Measurements from ENCODE around the gene KCNQ1. TPM values are rescaled to one million over a fixed set of nuclear protein-coding genes. Genes with fewer than 3 reads are reported as not detected.
"Not testable (repeated sequence)": the region's sequence is repeated elsewhere in the genome, so short reads cannot be mapped to it uniquely, and the experiment has no call there.

The KCNQ1 gene
- polyA plus RNA-seq, 1 of the 3 experiments (the other 2 are of a cell fraction) = 0.05 TPM

GRCh38 chr11:2488004-2488403 lies 43.2 kb downstream of the KCNQ1 start:
- H3K9ac ChIP-seq = no peak overlapping the region
- no peak overlapping the region for H3K27ac ChIP-seq (ENCODE audit: low read depth in 2 of 2, low read length in 1 of 2)
- H3K9me2 ChIP-seq = no peaks in the 10 kb centered on the region
- peaks cover 19% of the 10 kb centered on the region; the same call in 1 of the 2 replicates for H3K9me3 ChIP-seq
- no peak for DNase-seq
- ChIA-PET POLR2A (no interaction called here), CTCF (interaction anchor here (2.6 kb wide), 1 partner anchor 44 kb away, joined by 14 read pairs; no protein-coding TSS in a partner anchor)
- peaks cover 0 to 7% of the 10 kb centered on the region in 2 experiments; a peak in 1 of 4 replicates for H3K4me1 ChIP-seq (ENCODE audit: control insufficient read depth in 1 of 2, insufficient read depth in 2 of 2, low read depth in 1 of 2, low read length in 1 of 2)
- no peaks in the 10 kb centered on the region for H4K20me1 ChIP-seq (ENCODE audit: insufficient read depth)
- no peaks in the 10 kb centered on the region for H3K79me2 ChIP-seq (ENCODE audit: insufficient read depth)
- H3K4me2 ChIP-seq = no peak overlapping the region
- H3K27me3 ChIP-seq (ENCODE audit: insufficient read depth) = no peaks in the 10 kb centered on the region
- H2AFZ ChIP-seq (ENCODE audit: low read depth) = no peak overlapping the region
- no peak overlapping the region for H3K4me3 ChIP-seq (ENCODE audit: low read depth in 2 of 2, low read length in 1 of 2)
- H3K36me3 ChIP-seq (replicated peaks in 1 of 2; ENCODE audit: control insufficient read depth in 1 of 2, insufficient read depth in 2 of 2, low read length in 1 of 2) = no peaks in the 10 kb centered on the region
- no peaks in the 10 kb centered on the region for H3F3A ChIP-seq (replicated peaks; ENCODE audit: insufficient read depth)
- no peak for TF ChIP-seq RXRA (IDR thresholded peaks at IDR 0.05; ENCODE audit: borderline replicate concordance, low read depth)
- TF ChIP-seq USF2 (IDR thresholded peaks at IDR 0.05; ENCODE audit: borderline replicate concordance, low read depth, low read length) = no peak
- TF ChIP-seq USF1 (IDR thresholded peaks at IDR 0.05; ENCODE audit: borderline replicate concordance, low read depth) = no peak
- no peak for TF ChIP-seq TCF12 (IDR thresholded peaks at IDR 0.05)
- TF ChIP-seq IRF3 (IDR thresholded peaks at IDR 0.05; ENCODE audit: low read depth, low read length) = no peak
- TF ChIP-seq EP300 (IDR thresholded peaks at IDR 0.05; ENCODE audit: borderline replicate concordance in 1 of 2, low read depth in 1 of 2, low read length in 1 of 2) = no peak
- no peak for TF ChIP-seq SMC3 (IDR thresholded peaks at IDR 0.05; ENCODE audit: low read depth, low read length)
- no peak for TF ChIP-seq RAD21 (IDR thresholded peaks at IDR 0.05; ENCODE audit: low read length)
- TF ChIP-seq EZH2phosphoT487 (IDR thresholded peaks at IDR 0.05; ENCODE audit: borderline replicate concordance, low read depth) = no peak
- no peak for TF ChIP-seq NRF1 (IDR thresholded peaks at IDR 0.05; ENCODE audit: low read depth, low read length)
- TF ChIP-seq JUND (IDR thresholded peaks at IDR 0.05) = no peak
- TF ChIP-seq FOSL2 (IDR thresholded peaks at IDR 0.05; ENCODE audit: borderline replicate concordance, low read depth) = no peak
- TF ChIP-seq SIN3A (IDR thresholded peaks at IDR 0.05; ENCODE audit: borderline replicate concordance, low read depth, low read length) = no peak

- H4K20me1 ChIP-seq (ENCODE audit: insufficient read depth) = no peaks in the 10 kb centered on the region
- H3K4me1 ChIP-seq (ENCODE audit: control insufficient read depth in 1 of 2, insufficient read depth in 2 of 2, low read depth in 1 of 2, low read length in 1 of 2) = no peaks in the 10 kb centered on the region
- no peaks in the 10 kb centered on the region for H3K27me3 ChIP-seq (ENCODE audit: insufficient read depth)
- H3K9me3 ChIP-seq = peaks cover 19% of the 10 kb centered on the region; the same call in 1 of the 2 replicates
- no peak overlapping the region for H3K27ac ChIP-seq (ENCODE audit: low read depth in 2 of 2, low read length in 1 of 2)
- no peaks in the 10 kb centered on the region for H3K9me2 ChIP-seq
- H3K9ac ChIP-seq = no peak overlapping the region
- TF ChIP-seq GATA2 (CRISPR knock-in tag; IDR thresholded peaks at IDR 0.05) = no peak
- TF ChIP-seq EP300 (IDR thresholded peaks at IDR 0.05; ENCODE audit: borderline replicate concordance in 1 of 2, low read depth in 1 of 2, low read length in 1 of 2) = no peak
- TF ChIP-seq GABPA (IDR thresholded peaks at IDR 0.05; ENCODE audit: low read depth) = no peak
- no peak overlapping the region for H3K4me3 ChIP-seq (ENCODE audit: low read depth in 2 of 2, low read length in 1 of 2)
- no peaks in the 10 kb centered on the region for H3K79me2 ChIP-seq (ENCODE audit: insufficient read depth)
- no peak overlapping the region for H3K4me2 ChIP-seq
- ChIA-PET POLR2A (no interaction called here), CTCF (interaction anchor here (0.9 to 2.6 kb wide), 3 partner anchors 42 to 68 kb away, joined by 3 to 14 read pairs (median 4); no protein-coding TSS in a partner anchor)
- no peaks in the 10 kb centered on the region for H3F3A ChIP-seq (replicated peaks; ENCODE audit: insufficient read depth)
- H2AFZ ChIP-seq (ENCODE audit: low read depth) = no peak overlapping the region
- 7% methylated on average over 2 of the region's 2 CpGs for WGBS (ENCODE audit: low lambda C conversion rate)
- no peak for DNase-seq
- no peaks in the 10 kb centered on the region for H3K36me3 ChIP-seq (replicated peaks in 1 of 2; ENCODE audit: control insufficient read depth in 1 of 2, insufficient read depth in 2 of 2, low read length in 1 of 2)
These were observed 44.3 kb downstream of the KCNQ1 start for GRCh38 chr11:2489083-2489482.

GRCh38 chr11:2497951-2498350 lies 53.1 kb downstream of the KCNQ1 start:
- H3K9me3 ChIP-seq; H3K36me3 ChIP-seq (replicated peaks in 1 of 2; ENCODE audit: control insufficient read depth in 1 of 2, insufficient read depth in 2 of 2, low read length in 1 of 2); H3K4me2 ChIP-seq; H3F3A ChIP-seq (replicated peaks; ENCODE audit: insufficient read depth); POLR2A ChIA-PET; DNase-seq; H3K27ac ChIP-seq (ENCODE audit: low read depth in 2 of 2, low read length in 1 of 2); H3K4me3 ChIP-seq (ENCODE audit: low read depth in 2 of 2, low read length in 1 of 2); H3K9me2 ChIP-seq; H3K9ac ChIP-seq; H2AFZ ChIP-seq (ENCODE audit: low read depth); H3K79me2 ChIP-seq (ENCODE audit: insufficient read depth); H4K20me1 ChIP-seq (ENCODE audit: insufficient read depth); H3K27me3 ChIP-seq (ENCODE audit: insufficient read depth); H3K4me1 ChIP-seq (ENCODE audit: control insufficient read depth in 1 of 2, insufficient read depth in 2 of 2, low read depth in 1 of 2, low read length in 1 of 2): not testable (repeated sequence)
- CTCF ChIA-PET = interaction anchor here (0.9 kb wide), 1 partner anchor 394 kb away, joined by 3 read pairs; no protein-coding TSS in a partner anchor
- WGBS (ENCODE audit: low lambda C conversion rate) = 14% methylated on average over 1 of the region's 1 CpG

Data from SK-N-SH (cell line).